Central memory CD4-positive, alpha-beta T cell (primary cell): ENCODE data around the gene MIS12.

Experiments
- DNase-seq: peaks from one replicate; pipeline ENCODE4 v3.0.0; 2022

Gene MIS12

GRCh38 chr17:5536866-5537650 lies 50.7 kb downstream of the MIS12 start:
- DNase-seq = no peak

GRCh38 chr17:5539286-5539685 lies 52.9 kb downstream of the MIS12 start:
- DNase-seq = no peak

- DNase-seq = no peak
Observed at GRCh38 chr17:5540321-5540720, 54.0 kb downstream of the MIS12 start.
